H1 (cell line): ENCODE data around the gene RUFY1.

ENCODE experiments used
- CHD1 ChIP-seq: IDR thresholded peaks from 2 replicates; pipeline ENCODE4 v1.6.1; 2012; ENCODE audit warnings: low read depth, low read length, improper control_type of control experiment
- EP300 ChIP-seq, 2 experiments: IDR thresholded peaks; 1 replicate in 1 of 2; 2 replicates in 1 of 2; pipeline ENCODE4 v1.6.1; 2011 to 2012; ENCODE audit warnings: low read depth in 2 of 2, low read length in 2 of 2, mild to moderate bottlenecking in 2 of 2, borderline replicate concordance in 1 of 2, inconsistent platforms in 1 of 2, moderate library complexity in 1 of 2
- NRF1 ChIP-seq: IDR thresholded peaks from 2 replicates; pipeline ENCODE4 v1.6.1; 2011; ENCODE audit warnings: mild to moderate bottlenecking, low read depth, low read length, improper control_type of control experiment
- POLR2A ChIP-seq, 2 experiments: IDR thresholded peaks; 1 replicate in 1 of 2; 2 replicates in 1 of 2; pipeline ENCODE4 v1.6.1; 2011; ENCODE audit warnings: low read depth in 2 of 2, low read length in 2 of 2, mild to moderate bottlenecking in 2 of 2; ENCODE audit errors: control extremely low read depth in 1 of 2
- POLR2AphosphoS5 ChIP-seq: IDR thresholded peaks from 2 replicates; pipeline ENCODE4 v1.6.1; 2011; ENCODE audit warnings: low read depth, low read length
- RAD21 ChIP-seq, 2 experiments: IDR thresholded peaks in 1 of 2; conservative IDR thresholded peaks in 1 of 2; 2 replicates each; pipeline ENCODE4 v1.6.1; 2011; ENCODE audit warnings: low read depth in 2 of 2, low read length in 2 of 2, improper control_type of control experiment in 1 of 2, inconsistent platforms in 1 of 2, mild to moderate bottlenecking in 1 of 2, moderate library complexity in 1 of 2
- SP1 ChIP-seq: IDR thresholded peaks from 2 replicates; pipeline ENCODE4 v1.6.1; 2011; ENCODE audit warnings: low read depth, low read length
- TAF1 ChIP-seq: IDR thresholded peaks from 2 replicates; pipeline ENCODE4 v1.6.1; 2011; ENCODE audit warnings: mild to moderate bottlenecking, low read depth, low read length
- TF ChIP-seq, protein P1 (sequence below), 3 experiments: IDR thresholded peaks; 1 replicate in 2 of 3; 2 replicates in 1 of 3; pipeline versions ENCODE4 v1.5.1 to v1.6.1; 2011; ENCODE audit warnings: low read length in 3 of 3, mild to moderate bottlenecking in 3 of 3, inconsistent platforms in 2 of 3, low read depth in 1 of 3, moderate library complexity in 1 of 3; ENCODE audit not compliant: insufficient read depth in 1 of 3; ENCODE audit errors: control extremely low read depth in 1 of 3
- TF ChIP-seq, protein P2 (sequence below): IDR thresholded peaks from 2 replicates; pipeline ENCODE4 v1.6.1; 2012; ENCODE audit warnings: low read length, inconsistent platforms
- TF ChIP-seq, protein P3 (sequence below): IDR thresholded peaks from 2 replicates; pipeline ENCODE4 v1.6.1; 2012; ENCODE audit warnings: inconsistent platforms

DNA sequence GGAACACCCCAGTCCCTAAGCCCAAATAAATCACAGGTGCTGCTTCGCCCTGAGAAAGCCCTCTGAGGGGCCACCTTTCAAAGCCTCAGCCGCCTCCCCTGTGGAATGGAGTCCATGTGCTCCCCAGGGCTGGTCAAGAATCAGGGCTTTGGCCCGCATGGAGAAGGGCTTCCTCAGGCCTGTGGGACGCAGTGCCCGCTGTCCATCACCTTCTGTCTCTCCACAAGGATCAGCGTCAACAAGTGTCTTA is 56.5 kb downstream of the RUFY1 start:
- TF ChIP-seq, protein P1, sequence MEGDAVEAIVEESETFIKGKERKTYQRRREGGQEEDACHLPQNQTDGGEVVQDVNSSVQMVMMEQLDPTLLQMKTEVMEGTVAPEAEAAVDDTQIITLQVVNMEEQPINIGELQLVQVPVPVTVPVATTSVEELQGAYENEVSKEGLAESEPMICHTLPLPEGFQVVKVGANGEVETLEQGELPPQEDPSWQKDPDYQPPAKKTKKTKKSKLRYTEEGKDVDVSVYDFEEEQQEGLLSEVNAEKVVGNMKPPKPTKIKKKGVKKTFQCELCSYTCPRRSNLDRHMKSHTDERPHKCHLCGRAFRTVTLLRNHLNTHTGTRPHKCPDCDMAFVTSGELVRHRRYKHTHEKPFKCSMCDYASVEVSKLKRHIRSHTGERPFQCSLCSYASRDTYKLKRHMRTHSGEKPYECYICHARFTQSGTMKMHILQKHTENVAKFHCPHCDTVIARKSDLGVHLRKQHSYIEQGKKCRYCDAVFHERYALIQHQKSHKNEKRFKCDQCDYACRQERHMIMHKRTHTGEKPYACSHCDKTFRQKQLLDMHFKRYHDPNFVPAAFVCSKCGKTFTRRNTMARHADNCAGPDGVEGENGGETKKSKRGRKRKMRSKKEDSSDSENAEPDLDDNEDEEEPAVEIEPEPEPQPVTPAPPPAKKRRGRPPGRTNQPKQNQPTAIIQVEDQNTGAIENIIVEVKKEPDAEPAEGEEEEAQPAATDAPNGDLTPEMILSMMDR (IDR thresholded peaks at IDR 0.05; ENCODE audit: control extremely low read depth in 1 of 3, insufficient read depth in 1 of 3, low read depth in 1 of 3, low read length in 3 of 3), result no peak
- TF ChIP-seq RAD21 (IDR thresholded peaks at IDR 0.05 in 1 of 2, conservative IDR thresholded peaks at IDR 0.05 in 1 of 2; ENCODE audit: low read depth in 2 of 2, low read length in 2 of 2) (no peak), POLR2A (IDR thresholded peaks at IDR 0.05; ENCODE audit: control extremely low read depth in 1 of 2, low read depth in 2 of 2, low read length in 2 of 2) (no peak; a peak in 1 of 3 replicates), CHD1 (no peak), TAF1 (no peak), SP1 (no peak), POLR2AphosphoS5 (no peak; the same call in 1 of the 2 replicates), NRF1 (no peak), EP300 (IDR thresholded peaks at IDR 0.05; ENCODE audit: borderline replicate concordance in 1 of 2, low read depth in 2 of 2, low read length in 2 of 2) (no peak)
- TF ChIP-seq, protein P2, sequence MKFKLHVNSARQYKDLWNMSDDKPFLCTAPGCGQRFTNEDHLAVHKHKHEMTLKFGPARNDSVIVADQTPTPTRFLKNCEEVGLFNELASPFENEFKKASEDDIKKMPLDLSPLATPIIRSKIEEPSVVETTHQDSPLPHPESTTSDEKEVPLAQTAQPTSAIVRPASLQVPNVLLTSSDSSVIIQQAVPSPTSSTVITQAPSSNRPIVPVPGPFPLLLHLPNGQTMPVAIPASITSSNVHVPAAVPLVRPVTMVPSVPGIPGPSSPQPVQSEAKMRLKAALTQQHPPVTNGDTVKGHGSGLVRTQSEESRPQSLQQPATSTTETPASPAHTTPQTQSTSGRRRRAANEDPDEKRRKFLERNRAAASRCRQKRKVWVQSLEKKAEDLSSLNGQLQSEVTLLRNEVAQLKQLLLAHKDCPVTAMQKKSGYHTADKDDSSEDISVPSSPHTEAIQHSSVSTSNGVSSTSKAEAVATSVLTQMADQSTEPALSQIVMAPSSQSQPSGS, result no peak
- TF ChIP-seq, protein P3, sequence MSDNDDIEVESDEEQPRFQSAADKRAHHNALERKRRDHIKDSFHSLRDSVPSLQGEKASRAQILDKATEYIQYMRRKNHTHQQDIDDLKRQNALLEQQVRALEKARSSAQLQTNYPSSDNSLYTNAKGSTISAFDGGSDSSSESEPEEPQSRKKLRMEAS, result no peak
